Measurements from ENCODE around the gene INAVA.

DNA sequence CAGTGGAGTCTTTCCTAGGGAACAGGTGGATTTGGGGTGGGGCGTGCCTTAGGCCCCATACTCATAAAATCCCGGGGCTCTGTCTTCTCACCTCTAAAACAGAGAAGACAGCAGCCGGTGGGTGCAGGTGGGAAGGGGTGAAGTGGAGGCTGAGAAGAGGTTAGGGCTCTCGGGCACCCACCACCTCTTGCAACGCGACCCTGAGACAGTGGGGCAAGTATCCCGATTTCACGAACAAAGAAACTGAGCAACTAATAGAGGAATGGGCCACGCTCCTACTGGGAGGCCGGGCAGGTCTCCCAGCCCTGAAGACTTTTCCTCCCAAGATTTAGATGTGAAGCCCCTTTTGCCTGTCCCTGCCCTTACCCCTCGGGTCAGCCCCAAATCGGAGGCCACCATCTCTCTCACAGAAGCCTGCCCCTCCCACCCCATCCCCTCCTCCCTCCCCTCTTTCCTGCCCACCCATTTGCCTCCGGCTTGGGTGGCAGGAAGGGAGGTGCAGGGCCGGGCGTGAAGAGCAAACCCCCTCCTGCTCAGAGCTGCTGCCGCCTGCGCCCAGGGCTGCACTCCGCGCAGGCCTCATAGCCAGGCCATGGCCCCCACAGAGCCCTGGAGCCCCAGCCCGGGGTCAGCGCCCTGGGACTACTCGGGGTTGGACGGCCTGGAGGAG, 22.1 kb upstream of the INAVA start, which contains the start of gene GPR25:
- TF ChIP-seq, protein P1, sequence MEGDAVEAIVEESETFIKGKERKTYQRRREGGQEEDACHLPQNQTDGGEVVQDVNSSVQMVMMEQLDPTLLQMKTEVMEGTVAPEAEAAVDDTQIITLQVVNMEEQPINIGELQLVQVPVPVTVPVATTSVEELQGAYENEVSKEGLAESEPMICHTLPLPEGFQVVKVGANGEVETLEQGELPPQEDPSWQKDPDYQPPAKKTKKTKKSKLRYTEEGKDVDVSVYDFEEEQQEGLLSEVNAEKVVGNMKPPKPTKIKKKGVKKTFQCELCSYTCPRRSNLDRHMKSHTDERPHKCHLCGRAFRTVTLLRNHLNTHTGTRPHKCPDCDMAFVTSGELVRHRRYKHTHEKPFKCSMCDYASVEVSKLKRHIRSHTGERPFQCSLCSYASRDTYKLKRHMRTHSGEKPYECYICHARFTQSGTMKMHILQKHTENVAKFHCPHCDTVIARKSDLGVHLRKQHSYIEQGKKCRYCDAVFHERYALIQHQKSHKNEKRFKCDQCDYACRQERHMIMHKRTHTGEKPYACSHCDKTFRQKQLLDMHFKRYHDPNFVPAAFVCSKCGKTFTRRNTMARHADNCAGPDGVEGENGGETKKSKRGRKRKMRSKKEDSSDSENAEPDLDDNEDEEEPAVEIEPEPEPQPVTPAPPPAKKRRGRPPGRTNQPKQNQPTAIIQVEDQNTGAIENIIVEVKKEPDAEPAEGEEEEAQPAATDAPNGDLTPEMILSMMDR (conservative IDR thresholded peaks at IDR 0.05; ENCODE audit: low read depth in 2 of 2), result no peak
- no peak for TF ChIP-seq POLR2AphosphoS5 (IDR thresholded peaks at IDR 0.05; ENCODE audit: low read depth)
- no peak for TF ChIP-seq EZH2 (IDR thresholded peaks at IDR 0.05; ENCODE audit: low read depth, unreplicated experiment)
- TF ChIP-seq STAT1 (IDR thresholded peaks at IDR 0.05; ENCODE audit: unreplicated experiment), result no peak
- TF ChIP-seq, protein P2, sequence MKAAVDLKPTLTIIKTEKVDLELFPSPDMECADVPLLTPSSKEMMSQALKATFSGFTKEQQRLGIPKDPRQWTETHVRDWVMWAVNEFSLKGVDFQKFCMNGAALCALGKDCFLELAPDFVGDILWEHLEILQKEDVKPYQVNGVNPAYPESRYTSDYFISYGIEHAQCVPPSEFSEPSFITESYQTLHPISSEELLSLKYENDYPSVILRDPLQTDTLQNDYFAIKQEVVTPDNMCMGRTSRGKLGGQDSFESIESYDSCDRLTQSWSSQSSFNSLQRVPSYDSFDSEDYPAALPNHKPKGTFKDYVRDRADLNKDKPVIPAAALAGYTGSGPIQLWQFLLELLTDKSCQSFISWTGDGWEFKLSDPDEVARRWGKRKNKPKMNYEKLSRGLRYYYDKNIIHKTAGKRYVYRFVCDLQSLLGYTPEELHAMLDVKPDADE (IDR thresholded peaks at IDR 0.05), result no peak
